AG04450 (cell line): ENCODE data around the gene KIF26A. TPM values are rescaled to one million over a fixed set of nuclear protein-coding genes. Genes with fewer than 3 reads are reported as not detected.

Experiments used
- CTCF ChIA-PET: fragments of 300-600, 350-600 bp; formaldehyde crosslinking; extraction: SDS; loops from one replicate; lab custom pipeline; 2022; ENCODE audit warnings: antibody characterized with exemption, inconsistent platforms; lab: Charles Lee
- POLR2A ChIA-PET: fragments of 350-600 bp; formaldehyde crosslinking; extraction: SDS; loops from one replicate; lab custom pipeline; 2021; ENCODE audit warnings: antibody characterized with exemption, inconsistent platforms; lab: Yijun Ruan, JAX
- DNase-seq: peaks from one replicate; pipeline ENCODE4 v3.0.0-alpha.2; 2011; ENCODE audit warnings: low read depth, low spot score
- H3K27ac ChIP-seq: one replicate; pipeline ENCODE4 v1.5.1; 2012; ENCODE audit warnings: low read depth, low read length, control low read depth
- H3K27me3 ChIP-seq: one replicate; pipeline ENCODE4 v1.6.0; 2012; ENCODE audit warnings: low read length; ENCODE audit not compliant: control insufficient read depth, insufficient read depth
- H3K4me3 ChIP-seq: 2 replicates; pipeline ENCODE4 v1.5.1; 2011; ENCODE audit warnings: mild to moderate bottlenecking, low read depth, low read length, control low read depth
- H3K9me3 ChIP-seq: 2 replicates; pipeline ENCODE4 v1.5.1; 2012; ENCODE audit warnings: low read length; ENCODE audit not compliant: control insufficient read depth, insufficient read depth
- polyA plus RNA-seq: library from polyadenylated mRNA; depleted of rRNA; stranded (reverse); fragments of >200 nt; gene quantifications from 2 replicates; pipeline ENCODE4 v1.2.3, GENCODE V29; 2011
- TF ChIP-seq, protein P1 (sequence below): IDR thresholded peaks from 2 replicates; pipeline ENCODE4 v1.5.1; 2011; ENCODE audit warnings: low read depth, low read length, control low read depth, inconsistent platforms

Gene KIF26A
- polyA plus RNA-seq, 1 experiment = not detected

DNA sequence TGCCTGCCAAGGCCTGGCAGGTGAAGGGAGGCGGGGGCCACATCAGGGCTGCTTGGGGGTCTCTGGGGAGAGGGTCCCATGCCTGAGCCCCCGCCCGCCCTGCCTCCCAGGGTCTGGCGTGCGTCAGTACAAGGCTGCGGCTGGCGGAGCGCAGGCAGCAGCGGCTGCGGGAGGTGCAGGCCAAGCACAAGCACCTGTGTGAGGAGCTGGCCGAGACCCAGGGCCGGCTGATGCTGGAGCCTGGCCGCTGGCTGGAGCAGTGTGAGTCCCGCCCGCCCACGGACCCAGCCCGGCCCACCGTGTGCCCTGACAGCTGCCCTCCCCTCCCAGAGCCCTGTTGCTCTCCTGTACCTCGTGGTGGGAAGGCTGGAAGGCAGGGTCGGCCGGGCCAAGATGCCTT, 40.7 kb downstream of the KIF26A start:
- no peak overlapping the region for H3K4me3 ChIP-seq
- CTCF ChIA-PET = no interaction called here
- TF ChIP-seq, protein P1, sequence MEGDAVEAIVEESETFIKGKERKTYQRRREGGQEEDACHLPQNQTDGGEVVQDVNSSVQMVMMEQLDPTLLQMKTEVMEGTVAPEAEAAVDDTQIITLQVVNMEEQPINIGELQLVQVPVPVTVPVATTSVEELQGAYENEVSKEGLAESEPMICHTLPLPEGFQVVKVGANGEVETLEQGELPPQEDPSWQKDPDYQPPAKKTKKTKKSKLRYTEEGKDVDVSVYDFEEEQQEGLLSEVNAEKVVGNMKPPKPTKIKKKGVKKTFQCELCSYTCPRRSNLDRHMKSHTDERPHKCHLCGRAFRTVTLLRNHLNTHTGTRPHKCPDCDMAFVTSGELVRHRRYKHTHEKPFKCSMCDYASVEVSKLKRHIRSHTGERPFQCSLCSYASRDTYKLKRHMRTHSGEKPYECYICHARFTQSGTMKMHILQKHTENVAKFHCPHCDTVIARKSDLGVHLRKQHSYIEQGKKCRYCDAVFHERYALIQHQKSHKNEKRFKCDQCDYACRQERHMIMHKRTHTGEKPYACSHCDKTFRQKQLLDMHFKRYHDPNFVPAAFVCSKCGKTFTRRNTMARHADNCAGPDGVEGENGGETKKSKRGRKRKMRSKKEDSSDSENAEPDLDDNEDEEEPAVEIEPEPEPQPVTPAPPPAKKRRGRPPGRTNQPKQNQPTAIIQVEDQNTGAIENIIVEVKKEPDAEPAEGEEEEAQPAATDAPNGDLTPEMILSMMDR = no peak
- no peak overlapping the region for H3K27ac ChIP-seq
- DNase-seq = no peak
- H3K9me3 ChIP-seq = peaks cover 98% of the 10 kb centered on the region
- POLR2A ChIA-PET = no interaction called here
- no peaks in the 10 kb centered on the region for H3K27me3 ChIP-seq

DNA sequence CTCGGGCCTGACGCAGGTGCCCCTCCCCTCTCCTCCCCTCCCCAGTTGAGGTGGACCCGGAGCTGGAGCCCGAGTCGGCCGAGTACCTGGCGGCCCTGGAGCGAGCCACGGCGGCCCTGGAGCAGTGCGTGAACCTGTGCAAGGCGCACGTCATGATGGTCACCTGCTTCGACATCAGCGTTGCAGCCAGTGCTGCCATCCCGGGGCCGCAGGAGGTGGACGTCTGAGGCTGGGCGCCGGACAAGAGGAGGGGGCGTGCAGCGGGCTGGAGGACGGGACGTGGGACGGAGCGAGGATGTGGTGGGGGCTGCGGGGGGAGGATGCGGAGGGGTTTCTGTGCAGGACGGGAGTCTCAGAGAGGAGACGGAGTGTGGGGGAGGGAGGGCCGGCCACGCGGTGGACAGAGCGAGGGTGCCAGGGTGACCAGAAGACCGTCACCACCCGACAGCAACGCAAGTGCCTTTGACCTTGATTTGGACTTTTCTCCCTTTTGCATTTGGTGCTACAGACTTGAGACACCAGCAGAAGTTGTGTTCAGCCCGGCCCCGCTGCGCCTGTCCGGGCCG, 41.3 kb downstream of the KIF26A start:
- Histone ChIP-seq H3K4me3 (no peak overlapping the region), H3K27ac (no peak overlapping the region), H3K9me3 (peaks cover 98% of the 10 kb centered on the region), H3K27me3 (no peaks in the 10 kb centered on the region)
- POLR2A ChIA-PET = no interaction called here
- CTCF ChIA-PET = no interaction called here
- DNase-seq = no peak
- TF ChIP-seq, protein P1 = no peak

DNA sequence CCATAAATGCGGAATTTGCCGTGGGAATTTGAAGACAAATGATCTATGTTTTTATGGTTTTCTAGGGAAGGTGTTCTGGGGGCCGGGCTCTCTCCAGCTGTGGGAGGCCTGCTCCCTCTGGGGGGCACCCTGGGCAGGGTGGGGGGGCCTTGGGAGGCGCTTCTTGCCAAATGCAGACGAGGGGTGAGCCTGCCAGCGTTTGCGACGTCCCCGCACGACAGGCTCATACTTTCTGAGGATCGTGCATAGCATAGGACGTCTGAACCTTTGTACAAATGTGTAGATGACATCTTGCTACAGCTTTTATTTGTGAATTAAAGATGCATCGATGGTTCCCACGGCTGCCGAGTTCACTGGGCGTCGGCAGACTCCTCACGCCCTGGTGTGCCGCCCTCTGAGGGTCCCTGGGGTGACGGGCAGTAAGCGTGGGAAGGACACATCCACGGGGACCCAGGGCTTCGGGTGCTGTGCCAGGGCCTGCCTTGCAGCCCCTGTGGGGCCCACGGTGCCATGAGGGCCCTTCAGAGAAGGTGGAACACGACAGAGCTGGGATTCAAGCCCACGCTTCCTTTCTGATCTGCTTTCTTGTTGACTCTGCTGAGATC, 42.3 kb downstream of the KIF26A start:
- no peak for DNase-seq
- no peak overlapping the region for H3K27ac ChIP-seq
- no peaks in the 10 kb centered on the region for H3K27me3 ChIP-seq
- ChIA-PET CTCF (no interaction called here), POLR2A (no interaction called here)
- TF ChIP-seq, protein P1 = no peak
- H3K9me3 ChIP-seq = peaks cover 93% of the 10 kb centered on the region
- H3K4me3 ChIP-seq = no peak overlapping the region

DNA sequence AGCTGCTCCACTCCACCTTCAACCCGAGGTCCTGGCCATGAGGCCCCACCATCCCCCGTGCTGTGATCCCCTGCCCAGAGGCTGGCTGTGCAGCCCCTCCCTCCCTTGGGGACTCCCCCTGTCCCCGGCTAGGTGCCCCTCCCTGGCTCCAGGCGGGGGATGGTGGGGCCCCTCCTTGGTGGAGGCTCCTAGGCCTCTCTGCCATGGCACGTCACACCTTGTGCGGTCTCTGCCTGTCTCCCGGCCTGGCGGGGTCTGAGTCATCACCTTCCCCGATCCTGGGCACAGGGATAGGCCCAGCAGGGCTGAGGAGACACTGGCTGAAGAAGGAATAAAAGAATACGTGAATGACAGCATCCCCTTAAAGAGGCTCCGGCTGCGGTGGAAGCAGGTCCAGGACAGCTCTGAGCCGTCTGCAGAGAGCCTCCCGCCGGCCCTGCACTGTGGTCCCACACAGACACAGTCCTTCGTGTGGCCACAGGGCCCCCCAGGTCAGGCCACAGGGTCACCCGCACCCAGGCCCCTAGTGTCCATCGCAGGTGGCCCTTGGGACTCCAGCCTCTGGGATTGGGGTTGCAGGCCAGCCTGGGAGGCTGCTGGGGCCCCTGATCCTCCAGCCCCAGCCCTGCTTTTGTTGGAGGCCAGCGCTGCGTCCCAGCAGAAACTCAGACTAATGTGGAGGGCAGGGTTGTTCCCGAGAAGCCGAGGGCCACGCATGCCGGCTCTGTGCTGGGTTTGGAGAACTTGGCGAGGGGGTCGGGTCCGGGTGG, 43.6 kb downstream of the KIF26A start:
- Histone ChIP-seq H3K4me3 (no peak overlapping the region), H3K27me3 (no peaks in the 10 kb centered on the region), H3K9me3 (peaks cover 92% of the 10 kb centered on the region), H3K27ac (no peak overlapping the region)
- POLR2A ChIA-PET = no interaction called here
- no peak for DNase-seq
- CTCF ChIA-PET = no interaction called here
- TF ChIP-seq, protein P1 = no peak

DNA sequence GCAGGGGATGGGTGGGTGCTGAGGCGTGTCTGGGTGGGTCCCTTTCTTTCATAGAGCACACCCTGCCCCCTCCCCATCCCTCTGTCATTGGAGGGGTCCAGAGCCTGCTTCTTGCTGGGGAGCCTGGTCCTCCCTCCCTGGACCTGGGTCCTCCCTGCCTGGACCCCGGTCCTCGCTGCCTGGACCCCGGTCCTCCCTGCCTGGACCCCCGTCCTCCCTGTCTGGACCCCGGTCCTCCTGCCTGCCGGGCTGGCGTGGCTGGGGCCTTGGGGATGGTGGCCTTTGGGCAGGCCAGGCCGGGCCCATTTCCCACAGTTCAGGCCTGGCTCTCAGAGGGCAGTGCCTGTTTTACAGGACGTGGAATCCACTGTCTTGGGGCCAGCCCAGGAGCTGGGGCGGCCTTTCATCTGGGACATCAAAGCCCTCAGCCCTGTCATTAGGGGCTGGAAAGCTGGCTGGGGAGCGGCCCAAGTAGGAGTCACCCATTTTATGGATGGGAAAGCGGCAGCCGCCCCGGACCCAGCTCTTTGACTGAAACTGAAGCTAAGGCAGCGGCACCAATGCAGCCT, 44.6 kb downstream of the KIF26A start:
- POLR2A ChIA-PET = no interaction called here
- TF ChIP-seq, protein P1 = no peak
- H3K27ac ChIP-seq = no peak overlapping the region
- peaks cover 92% of the 10 kb centered on the region for H3K9me3 ChIP-seq
- no peaks in the 10 kb centered on the region for H3K27me3 ChIP-seq
- no peak overlapping the region for H3K4me3 ChIP-seq
- CTCF ChIA-PET = no interaction called here
- no peak for DNase-seq
